ENCODE results near the gene RAB31. TPM values are rescaled to one million over a fixed set of nuclear protein-coding genes. Genes with fewer than 3 reads are reported as not detected.

Gene RAB31
- total and polyA plus RNA-seq, 2 of the 13 experiments (the other 11 are each of a cell fraction or from before 2014, with no cell fraction given), result 1.1 to 1.7 TPM

GRCh38 chr18:9825571-9826073, 117.5 kb downstream of the RAB31 start (continued):
- TF ChIP-seq FOSL1 (CRISPR knock-in tag; IDR thresholded peaks at IDR 0.05; ENCODE audit: borderline replicate concordance) (no peak), KAT8 (CRISPR knock-in tag; IDR thresholded peaks at IDR 0.05) (0 out of 2 replicates have a peak, but pooled peaks have one; percentile 37), KDM5A (IDR thresholded peaks at IDR 0.05; ENCODE audit: borderline replicate concordance, low read length) (no peak), ZNF83 (CRISPR knock-in tag; IDR thresholded peaks at IDR 0.05; ENCODE audit: borderline replicate concordance) (no peak), HNF4A (CRISPR knock-in tag; IDR thresholded peaks at IDR 0.05) (no peak), ZNF382 (CRISPR knock-in tag; IDR thresholded peaks at IDR 0.05; ENCODE audit: borderline replicate concordance) (no peak), GATAD2A (CRISPR knock-in tag; IDR thresholded peaks at IDR 0.05) (peak; percentile 18; the same call in 1 of the 2 replicates), ZNF781 (CRISPR knock-in tag; IDR thresholded peaks at IDR 0.05; ENCODE audit: borderline replicate concordance, not compliant biosample characterization) (no peak), TEAD3 (CRISPR knock-in tag; optimal IDR thresholded peaks at IDR 0.05; ENCODE audit: borderline replicate concordance) (peak; percentile 70), ZNF282 (IDR thresholded peaks at IDR 0.05; ENCODE audit: partially characterized antibody) (no peak), MAFK (conservative IDR thresholded peaks at IDR 0.05 in 1 of 2, IDR thresholded peaks at IDR 0.05 in 1 of 2; ENCODE audit: low read length in 2 of 2) (peak; percentile 67 to 82), RNF2 (conservative IDR thresholded peaks at IDR 0.05; ENCODE audit: low read depth) (no peak), NFATC3 (CRISPR knock-in tag; IDR thresholded peaks at IDR 0.05) (no peak), MAFF (IDR thresholded peaks at IDR 0.05; ENCODE audit: low read depth, low read length) (peak; percentile 69), POGZ (CRISPR knock-in tag; IDR thresholded peaks at IDR 0.05) (no peak), ZNF430 (CRISPR knock-in tag; IDR thresholded peaks at IDR 0.05) (no peak), ZNF883 (CRISPR knock-in tag; IDR thresholded peaks at IDR 0.05; ENCODE audit: not compliant biosample characterization) (no peak), ZBTB25 (CRISPR knock-in tag; IDR thresholded peaks at IDR 0.05) (no peak), KMT2B (CRISPR knock-in tag; IDR thresholded peaks at IDR 0.05) (no peak)
- TF ChIP-seq, protein P1, sequence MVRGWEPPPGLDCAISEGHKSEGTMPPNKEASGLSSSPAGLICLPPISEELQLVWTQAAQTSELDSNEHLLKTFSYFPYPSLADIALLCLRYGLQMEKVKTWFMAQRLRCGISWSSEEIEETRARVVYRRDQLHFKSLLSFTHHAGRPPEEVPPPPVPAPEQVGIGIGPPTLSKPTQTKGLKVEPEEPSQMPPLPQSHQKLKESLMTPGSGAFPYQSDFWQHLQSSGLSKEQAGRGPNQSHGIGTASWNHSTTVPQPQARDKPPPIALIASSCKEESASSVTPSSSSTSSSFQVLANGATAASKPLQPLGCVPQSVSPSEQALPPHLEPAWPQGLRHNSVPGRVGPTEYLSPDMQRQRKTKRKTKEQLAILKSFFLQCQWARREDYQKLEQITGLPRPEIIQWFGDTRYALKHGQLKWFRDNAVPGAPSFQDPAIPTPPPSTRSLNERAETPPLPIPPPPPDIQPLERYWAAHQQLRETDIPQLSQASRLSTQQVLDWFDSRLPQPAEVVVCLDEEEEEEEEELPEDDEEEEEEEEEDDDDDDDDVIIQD (CRISPR knock-in tag; IDR thresholded peaks at IDR 0.05; ENCODE audit: low read depth), result peak; percentile 44; the same call in 1 of the 2 replicates
- TF ChIP-seq, protein P2, sequence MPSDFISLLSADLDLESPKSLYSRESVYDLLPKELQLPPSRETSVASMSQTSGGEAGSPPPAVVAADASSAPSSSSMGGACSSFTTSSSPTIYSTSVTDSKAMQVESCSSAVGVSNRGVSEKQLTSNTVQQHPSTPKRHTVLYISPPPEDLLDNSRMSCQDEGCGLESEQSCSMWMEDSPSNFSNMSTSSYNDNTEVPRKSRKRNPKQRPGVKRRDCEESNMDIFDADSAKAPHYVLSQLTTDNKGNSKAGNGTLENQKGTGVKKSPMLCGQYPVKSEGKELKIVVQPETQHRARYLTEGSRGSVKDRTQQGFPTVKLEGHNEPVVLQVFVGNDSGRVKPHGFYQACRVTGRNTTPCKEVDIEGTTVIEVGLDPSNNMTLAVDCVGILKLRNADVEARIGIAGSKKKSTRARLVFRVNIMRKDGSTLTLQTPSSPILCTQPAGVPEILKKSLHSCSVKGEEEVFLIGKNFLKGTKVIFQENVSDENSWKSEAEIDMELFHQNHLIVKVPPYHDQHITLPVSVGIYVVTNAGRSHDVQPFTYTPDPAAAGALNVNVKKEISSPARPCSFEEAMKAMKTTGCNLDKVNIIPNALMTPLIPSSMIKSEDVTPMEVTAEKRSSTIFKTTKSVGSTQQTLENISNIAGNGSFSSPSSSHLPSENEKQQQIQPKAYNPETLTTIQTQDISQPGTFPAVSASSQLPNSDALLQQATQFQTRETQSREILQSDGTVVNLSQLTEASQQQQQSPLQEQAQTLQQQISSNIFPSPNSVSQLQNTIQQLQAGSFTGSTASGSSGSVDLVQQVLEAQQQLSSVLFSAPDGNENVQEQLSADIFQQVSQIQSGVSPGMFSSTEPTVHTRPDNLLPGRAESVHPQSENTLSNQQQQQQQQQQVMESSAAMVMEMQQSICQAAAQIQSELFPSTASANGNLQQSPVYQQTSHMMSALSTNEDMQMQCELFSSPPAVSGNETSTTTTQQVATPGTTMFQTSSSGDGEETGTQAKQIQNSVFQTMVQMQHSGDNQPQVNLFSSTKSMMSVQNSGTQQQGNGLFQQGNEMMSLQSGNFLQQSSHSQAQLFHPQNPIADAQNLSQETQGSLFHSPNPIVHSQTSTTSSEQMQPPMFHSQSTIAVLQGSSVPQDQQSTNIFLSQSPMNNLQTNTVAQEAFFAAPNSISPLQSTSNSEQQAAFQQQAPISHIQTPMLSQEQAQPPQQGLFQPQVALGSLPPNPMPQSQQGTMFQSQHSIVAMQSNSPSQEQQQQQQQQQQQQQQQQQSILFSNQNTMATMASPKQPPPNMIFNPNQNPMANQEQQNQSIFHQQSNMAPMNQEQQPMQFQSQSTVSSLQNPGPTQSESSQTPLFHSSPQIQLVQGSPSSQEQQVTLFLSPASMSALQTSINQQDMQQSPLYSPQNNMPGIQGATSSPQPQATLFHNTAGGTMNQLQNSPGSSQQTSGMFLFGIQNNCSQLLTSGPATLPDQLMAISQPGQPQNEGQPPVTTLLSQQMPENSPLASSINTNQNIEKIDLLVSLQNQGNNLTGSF (CRISPR knock-in tag; IDR thresholded peaks at IDR 0.05), result no peak
- TF ChIP-seq, protein P3, sequence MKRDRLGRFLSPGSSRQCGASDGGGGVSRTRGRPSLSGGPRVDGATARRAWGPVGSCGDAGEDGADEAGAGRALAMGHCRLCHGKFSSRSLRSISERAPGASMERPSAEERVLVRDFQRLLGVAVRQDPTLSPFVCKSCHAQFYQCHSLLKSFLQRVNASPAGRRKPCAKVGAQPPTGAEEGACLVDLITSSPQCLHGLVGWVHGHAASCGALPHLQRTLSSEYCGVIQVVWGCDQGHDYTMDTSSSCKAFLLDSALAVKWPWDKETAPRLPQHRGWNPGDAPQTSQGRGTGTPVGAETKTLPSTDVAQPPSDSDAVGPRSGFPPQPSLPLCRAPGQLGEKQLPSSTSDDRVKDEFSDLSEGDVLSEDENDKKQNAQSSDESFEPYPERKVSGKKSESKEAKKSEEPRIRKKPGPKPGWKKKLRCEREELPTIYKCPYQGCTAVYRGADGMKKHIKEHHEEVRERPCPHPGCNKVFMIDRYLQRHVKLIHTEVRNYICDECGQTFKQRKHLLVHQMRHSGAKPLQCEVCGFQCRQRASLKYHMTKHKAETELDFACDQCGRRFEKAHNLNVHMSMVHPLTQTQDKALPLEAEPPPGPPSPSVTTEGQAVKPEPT (CRISPR knock-in tag; IDR thresholded peaks at IDR 0.05; ENCODE audit: low read depth), result no peak
